Tibial nerve (tissue), 3 donors: ENCODE data around the gene STPG1.

Experiments
- CTCF ChIP-seq, 5 experiments: fragments of 200-600 bp in 3 of 5; fragments of 450-650 bp in 2 of 5; sonication (generic) in 3 of 5; IDR thresholded peaks; one replicate each; pipeline ENCODE4 v1.5.1; 2016 to 2019; ENCODE audit warnings: antibody characterized with exemption in 5 of 5, mild to moderate bottlenecking in 3 of 5, moderate library complexity in 2 of 5
- POLR2A ChIP-seq, 2 donors: fragments of 450-650 bp; IDR thresholded peaks; one replicate each; pipeline ENCODE4 v1.6.1; 2017; ENCODE audit warnings: antibody characterized with exemption in 2 of 2, mild to moderate bottlenecking in 2 of 2, moderate library complexity in 2 of 2

- TF ChIP-seq CTCF (IDR thresholded peaks at IDR 0.05) (no peak), POLR2A (IDR thresholded peaks at IDR 0.05) (no peak)
These were observed 33.8 kb downstream of the STPG1 start for GRCh38 chr1:24379733-24380315.
